Activated T-helper 2 cell treated with anti-CD3 and anti-CD28 coated beads, Interferon-gamma antibody, Interleukin-2, Interleukin-4, amounts not matched to agents 10 μg/mL and 5 μg/mL and 100 μg/mL, durations not matched to agents 14 hours and 24 hours and 36 hours (primary cell): ENCODE measurements around the gene SCLY. TPM values are rescaled to one million over a fixed set of nuclear protein-coding genes. Genes with fewer than 3 reads are reported as not detected.
"Not testable (repeated sequence)": the region's sequence is repeated elsewhere in the genome, so short reads cannot be mapped to it uniquely, and the experiment has no call there.

Source experiments
- DNase-seq: peaks from one replicate; pipeline ENCODE4 v3.0.0; 2021; ENCODE audit warnings: low spot score
- H3K27ac Mint-ChIP-seq: one replicate; pipeline ENCODE4 v1.8.0; 2021; ENCODE audit warnings: mixed read lengths
- H3K27me3 Mint-ChIP-seq: one replicate; pipeline ENCODE4 v1.8.0; 2021; ENCODE audit warnings: low read depth, mixed read lengths
- H3K36me3 Mint-ChIP-seq: one replicate; pipeline ENCODE4 v1.8.0; 2021; ENCODE audit warnings: low read depth, mixed read lengths
- H3K4me1 Mint-ChIP-seq: one replicate; pipeline ENCODE4 v1.8.0; 2021; ENCODE audit warnings: low read depth, mixed read lengths
- H3K4me3 Mint-ChIP-seq: one replicate; pipeline ENCODE4 v1.8.0; 2021; ENCODE audit warnings: low read depth, mild to moderate bottlenecking, moderate library complexity, mixed read lengths
- H3K9me3 Mint-ChIP-seq: one replicate; pipeline ENCODE4 v1.8.0; 2021; ENCODE audit warnings: mixed read lengths
- intact Hi-C: fragments of 100-400 bp; cut with micrococcal nuclease; formaldehyde crosslinking; loops from one replicate; pipeline ENCODE4 v1.15.1; 2023
- total RNA-seq: library from RNA; stranded (reverse); gene quantifications from 2 replicates; pipeline ENCODE4 v1.2.3, GENCODE V29; 2022

Gene SCLY
- total RNA-seq, 1 donor from 2014 or later, result 102 TPM

DNA sequence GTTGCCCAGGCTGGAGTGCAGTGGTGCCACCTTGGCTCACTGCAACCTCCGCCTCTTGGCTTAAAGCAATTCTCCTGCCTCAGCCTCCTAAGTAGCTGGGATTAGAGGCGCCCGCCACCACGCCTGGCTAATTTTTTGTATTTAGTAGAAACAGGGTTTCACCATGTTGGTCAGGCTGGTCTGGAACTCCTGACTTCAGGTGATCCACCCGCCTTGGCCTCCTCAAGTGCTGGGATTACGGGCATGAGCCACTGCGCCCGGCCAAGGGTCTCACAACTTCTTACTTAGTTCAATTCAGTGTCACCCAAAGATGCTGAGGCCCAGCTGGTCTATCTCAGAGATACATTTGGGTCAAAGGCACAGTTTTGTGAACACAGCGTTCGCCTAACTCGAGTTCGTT is 54.9 kb downstream of the SCLY start:
- intact Hi-C loops, H3K4me3 Mint-ChIP-seq, DNase-seq, H3K36me3 Mint-ChIP-seq, H3K27me3 Mint-ChIP-seq, H3K4me1 Mint-ChIP-seq, H3K27ac Mint-ChIP-seq: not testable (repeated sequence)
- H3K9me3 Mint-ChIP-seq, result peaks cover 20% of the 10 kb centered on the region

DNA sequence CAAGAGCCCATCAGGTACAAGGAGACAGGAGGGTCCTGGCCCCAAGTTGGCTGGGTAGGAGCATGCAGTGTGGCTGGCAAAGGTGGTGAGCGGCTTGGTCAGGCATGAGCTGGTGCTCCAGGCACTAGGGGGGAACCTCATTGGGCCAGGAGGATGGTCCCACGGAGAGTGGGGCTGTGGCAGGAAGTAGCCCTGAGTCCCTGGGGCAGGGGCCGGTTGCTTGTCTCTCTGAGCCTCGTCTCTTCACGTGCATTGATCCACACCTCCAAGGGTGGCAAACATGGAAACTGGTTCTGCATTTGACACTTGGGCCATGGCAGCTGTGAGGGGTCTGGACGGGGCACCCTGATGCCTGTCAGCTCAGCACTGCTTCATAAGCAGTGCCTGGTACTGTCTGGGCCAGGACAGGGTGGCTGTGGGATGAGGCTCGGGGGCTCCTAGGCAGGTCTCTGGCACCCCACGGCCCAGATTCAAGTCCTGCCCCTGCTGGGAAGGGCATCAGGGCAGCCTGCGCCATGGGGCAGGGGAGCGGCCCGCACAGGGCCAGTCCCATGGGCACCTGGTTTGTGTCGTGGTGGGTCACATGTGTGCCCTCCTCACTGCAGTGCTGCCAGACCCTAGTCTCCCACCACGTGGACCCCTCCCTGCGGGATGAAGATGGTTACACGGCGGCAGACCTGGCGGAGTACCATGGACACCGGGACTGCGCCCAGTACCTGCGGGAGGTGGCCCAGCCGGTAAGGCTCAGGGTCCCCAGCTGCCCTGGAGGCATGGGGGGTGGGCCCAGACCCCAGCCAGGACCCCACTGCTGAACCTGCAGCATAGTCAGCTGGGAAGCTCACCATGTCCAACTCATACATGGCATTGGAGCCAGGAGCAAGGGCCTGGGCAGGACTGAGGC is 55.7 kb downstream of the SCLY start:
- peaks cover 8% of the 10 kb centered on the region for H3K27me3 Mint-ChIP-seq
- intact Hi-C loops, result no loop called here
- peaks cover 17% of the 10 kb centered on the region for H3K9me3 Mint-ChIP-seq
- DNase-seq, result no peak
- H3K27ac Mint-ChIP-seq, result no peak overlapping the region
- no peaks in the 10 kb centered on the region for H3K4me1 Mint-ChIP-seq
- H3K36me3 Mint-ChIP-seq, result no peaks in the 10 kb centered on the region
- H3K4me3 Mint-ChIP-seq, result no peak overlapping the region

DNA sequence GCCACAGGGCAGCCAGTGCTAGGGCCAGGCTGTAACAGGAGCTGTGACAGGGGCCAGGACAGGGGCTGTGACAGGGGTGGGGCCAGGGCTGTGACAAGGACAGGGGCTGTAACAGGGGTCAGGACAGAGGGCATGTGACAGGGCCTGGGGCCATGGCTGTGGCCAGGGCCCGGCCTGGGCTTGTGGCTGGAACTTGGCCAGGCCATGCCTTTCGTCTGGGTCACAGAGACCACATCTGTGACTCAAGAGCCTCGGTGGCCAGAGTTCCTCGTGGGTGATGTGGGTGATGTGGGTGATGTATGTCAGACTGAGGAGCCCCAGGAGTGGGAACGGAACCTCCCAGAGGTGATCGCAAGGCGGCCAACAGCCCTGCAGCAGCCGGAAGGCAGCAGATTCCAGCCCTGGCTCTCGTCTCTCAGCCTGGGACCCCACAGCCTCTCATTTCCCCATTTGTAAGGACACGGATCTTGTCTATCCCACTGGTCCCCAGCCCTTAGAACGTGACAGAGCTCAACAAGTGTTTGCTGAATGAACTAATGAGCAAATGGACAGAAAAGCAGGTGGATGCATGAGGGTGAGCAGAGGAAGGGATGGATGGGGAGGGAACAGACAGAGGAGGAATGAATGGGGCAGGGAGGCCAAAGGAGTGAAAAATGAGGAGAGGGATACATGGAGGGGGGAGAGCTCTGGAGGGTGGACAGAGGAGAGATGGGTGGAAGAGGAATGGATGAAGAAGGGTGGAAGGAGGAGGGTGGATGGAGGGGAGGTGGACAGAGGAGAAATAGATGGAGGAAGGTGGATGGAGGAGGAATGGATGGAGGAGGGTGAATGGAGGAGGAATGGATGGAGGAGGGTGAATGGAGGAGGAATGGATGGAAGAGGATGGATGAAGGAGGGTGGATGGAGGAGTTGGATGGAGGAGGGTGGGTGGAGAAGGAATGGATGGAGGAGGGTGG is 56.7 kb downstream of the SCLY start:
- no peak overlapping the region for H3K4me3 Mint-ChIP-seq
- H3K36me3 Mint-ChIP-seq, result no peaks in the 10 kb centered on the region
- peaks cover 8% of the 10 kb centered on the region for H3K27me3 Mint-ChIP-seq
- DNase-seq, result no peak
- H3K4me1 Mint-ChIP-seq, result no peaks in the 10 kb centered on the region
- peaks cover 10% of the 10 kb centered on the region for H3K9me3 Mint-ChIP-seq
- no peak overlapping the region for H3K27ac Mint-ChIP-seq
- intact Hi-C loops, result no loop called here

DNA sequence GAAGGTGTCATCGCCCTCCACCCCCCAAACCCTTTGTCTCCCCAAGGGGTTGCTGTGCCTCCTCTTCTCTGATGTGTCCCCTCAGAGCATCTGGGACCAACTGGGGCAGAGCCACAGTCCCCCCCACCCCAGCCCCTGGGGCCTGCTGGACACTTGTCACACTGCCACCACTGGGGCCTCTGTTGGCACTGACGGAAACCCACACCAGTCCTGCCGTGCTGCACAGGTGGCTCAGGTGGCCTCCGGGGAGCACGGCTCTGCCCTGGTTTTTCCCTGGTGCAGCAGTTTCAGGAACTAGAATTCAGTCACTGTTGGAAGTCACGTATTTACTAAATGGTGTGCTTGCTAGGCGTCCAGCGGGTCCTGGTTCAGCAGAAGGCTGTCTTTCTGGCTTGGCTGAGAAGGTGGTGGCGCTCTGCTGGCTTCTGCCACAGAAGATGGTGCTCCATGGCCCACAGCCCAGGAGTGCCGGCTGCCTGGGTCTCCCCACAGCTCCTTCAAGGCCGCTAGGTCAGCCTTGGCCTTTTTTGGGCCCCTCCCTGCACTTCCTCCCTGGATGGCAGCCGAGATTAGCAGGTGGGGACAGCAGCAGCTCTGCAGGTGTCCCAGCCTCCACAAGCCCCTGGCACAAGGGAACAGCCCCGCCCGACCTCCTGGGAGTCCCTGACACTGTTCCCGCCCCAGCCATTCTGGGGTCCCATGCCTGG is 59.1 kb downstream of the SCLY start:
- Mint-ChIP-seq H3K4me3 (no peak overlapping the region), H3K27me3 (peaks cover 8% of the 10 kb centered on the region), H3K4me1 (no peaks in the 10 kb centered on the region), H3K27ac (no peak overlapping the region), H3K9me3 (no peaks in the 10 kb centered on the region), H3K36me3 (no peaks in the 10 kb centered on the region)
- DNase-seq, result no peak
- intact Hi-C loops, result no loop called here

DNA sequence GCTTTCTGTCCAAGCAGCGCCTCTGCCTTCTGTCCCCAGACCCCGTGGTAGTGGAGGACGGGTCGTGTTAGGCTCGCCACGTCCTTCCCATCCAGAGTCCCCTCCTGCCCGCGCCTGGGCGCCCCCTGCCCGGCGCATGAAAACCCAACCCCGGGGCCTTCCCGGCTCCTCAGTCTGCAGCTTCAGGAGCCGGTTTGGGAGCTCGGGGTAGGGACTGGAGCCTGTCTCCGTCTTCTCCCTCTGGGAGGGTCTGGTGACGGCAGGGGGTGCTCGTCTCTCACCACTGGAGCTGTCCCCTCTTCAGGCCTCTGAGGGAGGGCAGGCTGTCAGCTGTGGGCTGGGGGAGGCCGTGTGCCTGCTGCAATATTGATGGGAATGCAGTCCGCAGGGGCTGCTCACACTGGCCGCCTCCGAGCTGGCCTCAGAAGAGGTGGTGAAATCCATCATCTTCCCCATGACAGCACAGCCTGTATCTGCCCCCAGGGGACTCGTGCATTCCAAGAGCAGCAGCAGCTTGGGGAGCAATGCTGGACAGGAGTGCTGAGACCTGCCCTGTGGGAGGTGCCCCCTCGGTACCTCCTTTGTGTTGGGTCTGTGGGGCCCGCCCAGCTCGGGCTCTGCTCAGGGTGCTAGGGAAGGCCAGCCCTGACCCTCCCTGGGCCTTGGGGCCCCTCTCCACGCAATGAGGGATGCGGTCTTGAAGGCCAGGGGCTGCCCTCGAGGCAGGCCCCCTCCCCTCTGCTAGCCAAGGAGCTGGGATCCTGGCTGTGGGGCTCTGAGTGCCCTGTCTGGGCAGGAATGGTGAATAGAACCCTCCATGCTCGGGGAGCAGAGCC is 59.9 kb downstream of the SCLY start:
- Mint-ChIP-seq H3K27me3 (peaks cover 8% of the 10 kb centered on the region), H3K36me3 (no peaks in the 10 kb centered on the region), H3K4me1 (no peaks in the 10 kb centered on the region), H3K9me3 (no peaks in the 10 kb centered on the region), H3K4me3 (no peak overlapping the region), H3K27ac (no peak overlapping the region)
- intact Hi-C loops, result no loop called here
- DNase-seq, result no peak

DNA sequence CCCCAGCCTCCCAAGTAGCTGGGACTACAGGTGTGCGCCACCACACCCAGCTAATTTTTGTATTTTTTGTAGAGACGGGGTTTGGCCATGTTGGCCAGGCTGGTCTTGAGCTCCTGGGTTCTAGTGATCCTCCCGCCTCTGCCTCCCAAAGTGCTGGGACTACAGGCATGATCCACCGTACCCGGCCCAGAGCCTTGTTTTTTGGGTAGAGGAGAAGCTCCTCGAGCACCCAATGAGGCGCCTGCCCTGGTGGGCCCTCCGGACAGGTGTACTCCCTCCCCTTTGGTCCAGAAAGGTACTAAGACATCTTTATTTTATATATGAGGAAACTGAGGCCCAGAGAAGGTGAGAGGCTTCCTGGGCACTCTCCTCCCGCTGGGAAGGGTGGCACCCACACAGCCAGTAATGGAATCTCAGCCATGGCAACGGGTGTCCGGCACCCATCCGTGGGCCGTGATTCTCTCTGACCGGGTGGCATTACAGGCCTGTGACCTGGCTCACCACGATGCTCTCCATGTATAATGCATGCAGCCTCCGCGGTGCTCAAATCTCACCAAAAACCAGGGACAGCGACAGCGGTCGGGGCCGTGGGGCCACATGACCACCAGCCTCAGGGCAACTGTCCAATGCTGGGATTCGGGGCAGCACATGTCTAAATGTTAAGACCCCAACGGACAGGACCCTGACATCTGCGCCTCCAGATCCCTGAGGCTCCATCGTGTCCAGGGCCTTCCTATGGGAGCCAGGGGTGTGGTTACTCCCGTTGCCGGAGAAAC is 60.9 kb downstream of the SCLY start:
- H3K9me3 Mint-ChIP-seq, result no peaks in the 10 kb centered on the region
- no peaks in the 10 kb centered on the region for H3K36me3 Mint-ChIP-seq
- no peaks in the 10 kb centered on the region for H3K4me1 Mint-ChIP-seq
- no peak overlapping the region for H3K4me3 Mint-ChIP-seq
- intact Hi-C loops, result no loop called here
- DNase-seq, result no peak
- no peak overlapping the region for H3K27ac Mint-ChIP-seq
- H3K27me3 Mint-ChIP-seq, result peaks cover 8% of the 10 kb centered on the region

DNA sequence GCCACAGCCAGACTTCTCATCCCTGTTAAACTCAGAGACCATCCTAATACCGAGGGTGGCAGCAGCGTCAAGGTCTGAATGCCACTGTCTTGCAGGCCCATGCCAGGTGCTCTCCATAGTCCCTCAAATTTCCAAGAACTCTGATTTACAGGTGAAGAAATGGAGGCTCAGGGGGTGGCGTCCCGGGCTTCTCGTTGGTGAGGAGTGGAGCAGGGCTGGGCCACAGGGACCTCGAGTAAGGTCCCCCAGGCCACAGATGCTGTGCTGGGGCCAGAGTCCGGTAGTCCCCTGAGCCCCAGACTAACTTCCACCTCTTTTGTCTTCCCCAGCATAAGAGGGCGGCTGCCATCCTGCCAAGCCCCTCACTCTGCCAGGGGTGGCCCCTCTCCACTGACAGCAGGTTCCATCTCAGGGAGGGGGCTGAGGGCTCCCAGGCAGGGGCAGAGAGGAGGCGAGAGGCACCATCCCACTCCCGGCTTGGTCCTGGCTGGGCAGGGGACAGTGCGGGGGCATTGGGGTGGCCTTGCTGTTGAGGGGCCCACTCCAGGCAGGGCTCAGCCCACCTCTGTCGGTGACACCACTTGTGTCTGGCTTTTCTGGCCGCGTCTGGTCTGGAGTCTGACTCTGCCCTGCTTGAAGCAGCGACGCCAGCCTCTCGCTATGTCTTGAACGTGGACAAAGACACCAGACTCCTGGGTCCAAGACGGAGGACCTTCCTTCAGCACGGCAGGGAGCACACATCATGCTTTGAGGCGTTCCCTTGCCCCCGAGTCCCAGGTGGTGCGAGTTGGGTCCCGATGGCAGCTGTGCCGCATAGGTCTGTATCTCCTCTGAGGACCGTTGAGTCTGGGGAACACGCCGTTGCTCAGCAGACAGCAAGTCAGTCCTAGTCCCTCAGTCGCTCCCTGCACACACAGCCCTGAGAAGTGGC is 61.8 kb downstream of the SCLY start:
- H3K4me3 Mint-ChIP-seq, result no peak overlapping the region
- H3K27ac Mint-ChIP-seq, result no peak overlapping the region
- H3K27me3 Mint-ChIP-seq, result peaks cover 7% of the 10 kb centered on the region
- H3K4me1 Mint-ChIP-seq, result no peaks in the 10 kb centered on the region
- H3K36me3 Mint-ChIP-seq, result no peaks in the 10 kb centered on the region
- DNase-seq, result no peak
- H3K9me3 Mint-ChIP-seq, result no peaks in the 10 kb centered on the region
- intact Hi-C loops, result no loop called here

DNA sequence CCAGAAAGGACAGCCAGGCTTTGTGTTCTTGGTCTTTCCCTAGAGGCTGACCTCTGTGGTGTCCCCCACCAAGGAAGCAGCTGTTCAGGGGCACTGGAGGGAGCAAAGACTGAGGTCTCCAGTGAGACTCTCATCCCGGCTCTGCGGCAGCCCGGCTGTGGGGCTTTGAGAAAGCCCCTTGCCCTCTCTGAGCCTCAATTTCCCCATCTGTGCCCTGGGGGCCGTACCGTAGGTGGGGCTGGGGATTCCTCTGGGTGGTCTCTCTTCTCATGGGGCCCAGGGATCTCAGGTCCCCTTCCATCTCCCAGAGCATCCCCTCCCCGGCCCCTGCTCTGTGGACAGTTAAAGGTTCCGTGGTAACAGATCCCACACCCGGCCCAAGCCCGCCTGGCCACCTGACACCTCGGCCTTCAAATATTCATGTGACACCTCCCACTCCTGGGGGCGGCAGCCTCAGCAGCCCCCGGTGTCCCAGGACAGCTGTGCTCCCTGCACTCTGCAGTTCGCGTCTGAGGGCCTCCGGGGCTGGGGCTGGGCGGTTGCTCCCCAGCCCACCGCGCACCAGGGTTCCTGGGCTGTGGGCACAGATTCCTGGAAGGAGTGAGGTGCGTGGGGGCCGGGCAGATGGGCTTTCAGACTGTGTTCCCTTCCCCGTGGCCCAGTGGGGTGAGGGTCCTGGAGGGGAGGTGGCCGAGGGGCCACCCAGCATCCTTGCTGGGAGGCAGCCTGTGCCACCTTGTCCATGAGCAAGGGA is 62.6 kb downstream of the SCLY start:
- H3K4me3 Mint-ChIP-seq, result no peak overlapping the region

DNA sequence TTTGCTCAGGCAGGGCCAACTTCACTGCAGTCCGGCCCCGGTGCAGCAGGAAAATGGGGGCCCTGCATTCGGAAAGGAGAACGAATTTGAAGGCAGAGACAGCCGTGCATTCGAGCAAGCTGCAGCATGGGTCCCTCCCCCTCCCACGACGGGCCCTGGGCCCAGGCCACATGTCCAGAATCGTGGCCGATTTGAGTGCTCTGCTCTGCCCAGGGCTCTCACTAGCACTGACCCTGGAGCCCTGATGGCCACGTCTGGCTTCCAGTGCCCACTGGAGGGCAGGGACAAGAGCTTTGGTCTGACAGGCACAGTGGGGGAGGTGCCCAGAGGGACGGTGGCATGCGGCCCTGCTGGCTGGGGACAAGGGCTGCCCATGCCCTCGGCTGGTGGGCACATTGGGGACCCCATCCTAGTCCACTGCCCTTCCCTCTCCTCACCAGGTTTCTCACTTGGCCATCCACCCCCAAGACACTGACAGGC is 63.2 kb downstream of the SCLY start:
- Mint-ChIP-seq H3K27ac (no peak overlapping the region), H3K27me3 (no peaks in the 10 kb centered on the region), H3K36me3 (no peaks in the 10 kb centered on the region), H3K9me3 (no peaks in the 10 kb centered on the region), H3K4me3 (no peak overlapping the region), H3K4me1 (no peaks in the 10 kb centered on the region)
- intact Hi-C loops, result no loop called here
- DNase-seq, result no peak

More for the DNA sequence above, 62.6 kb downstream of the SCLY start:
- DNase-seq, result no peak
- H3K27me3 Mint-ChIP-seq, result peaks cover 4% of the 10 kb centered on the region
- H3K36me3 Mint-ChIP-seq, result no peaks in the 10 kb centered on the region
- no peaks in the 10 kb centered on the region for H3K4me1 Mint-ChIP-seq
- no peaks in the 10 kb centered on the region for H3K9me3 Mint-ChIP-seq
- no peak overlapping the region for H3K27ac Mint-ChIP-seq
- intact Hi-C loops, result no loop called here

DNA sequence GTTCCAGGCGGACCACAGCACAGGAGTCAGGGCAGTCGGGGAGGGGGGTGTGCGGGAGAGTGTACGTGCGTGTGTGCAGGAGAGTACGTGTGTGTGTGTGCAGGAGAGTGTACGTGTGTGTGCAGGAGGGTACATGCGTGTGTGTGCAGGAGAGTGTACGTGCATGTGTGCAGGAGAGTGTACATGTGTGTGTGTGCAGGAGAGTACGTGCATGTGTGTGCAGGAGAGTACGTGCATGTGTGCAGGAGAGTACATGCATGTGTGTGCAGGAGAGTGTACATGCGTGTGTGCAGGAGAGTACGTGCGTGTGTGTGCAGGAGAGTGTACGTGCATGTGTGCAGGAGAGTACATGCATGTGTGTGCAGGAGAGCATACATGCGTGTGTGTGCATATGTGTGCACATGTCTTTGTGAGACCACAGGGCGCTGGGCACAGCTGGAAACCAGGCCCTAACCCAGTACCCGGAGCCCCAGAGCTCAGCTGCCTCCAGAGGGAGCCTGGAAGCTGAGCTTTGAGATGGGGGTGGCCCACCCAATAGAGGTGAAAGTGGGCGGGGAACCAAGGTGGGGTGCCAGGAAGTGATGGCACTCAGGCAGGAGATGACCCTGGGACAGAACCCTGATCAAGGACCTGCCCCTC is 63.8 kb downstream of the SCLY start:
- intact Hi-C loops, result no loop called here

More for the DNA sequence above, 63.8 kb downstream of the SCLY start:
- H3K27ac Mint-ChIP-seq, result no peak overlapping the region
- no peaks in the 10 kb centered on the region for H3K4me1 Mint-ChIP-seq
- no peaks in the 10 kb centered on the region for H3K36me3 Mint-ChIP-seq
- no peaks in the 10 kb centered on the region for H3K27me3 Mint-ChIP-seq
- H3K4me3 Mint-ChIP-seq, result no peak overlapping the region
- H3K9me3 Mint-ChIP-seq, result no peaks in the 10 kb centered on the region
- DNase-seq, result no peak
